Measurements from ENCODE around the gene CATSPER1.
"Not testable (repeated sequence)": the region's sequence is repeated elsewhere in the genome, so short reads cannot be mapped to it uniquely, and the experiment has no call there.

The CATSPER1 gene

GRCh38 chr11:66012946-66013761 lies 13.1 kb downstream of the CATSPER1 start:
- H3K4me3 ChIP-seq (ENCODE audit: low read length): no peak overlapping the region
- TF ChIP-seq, protein P1, sequence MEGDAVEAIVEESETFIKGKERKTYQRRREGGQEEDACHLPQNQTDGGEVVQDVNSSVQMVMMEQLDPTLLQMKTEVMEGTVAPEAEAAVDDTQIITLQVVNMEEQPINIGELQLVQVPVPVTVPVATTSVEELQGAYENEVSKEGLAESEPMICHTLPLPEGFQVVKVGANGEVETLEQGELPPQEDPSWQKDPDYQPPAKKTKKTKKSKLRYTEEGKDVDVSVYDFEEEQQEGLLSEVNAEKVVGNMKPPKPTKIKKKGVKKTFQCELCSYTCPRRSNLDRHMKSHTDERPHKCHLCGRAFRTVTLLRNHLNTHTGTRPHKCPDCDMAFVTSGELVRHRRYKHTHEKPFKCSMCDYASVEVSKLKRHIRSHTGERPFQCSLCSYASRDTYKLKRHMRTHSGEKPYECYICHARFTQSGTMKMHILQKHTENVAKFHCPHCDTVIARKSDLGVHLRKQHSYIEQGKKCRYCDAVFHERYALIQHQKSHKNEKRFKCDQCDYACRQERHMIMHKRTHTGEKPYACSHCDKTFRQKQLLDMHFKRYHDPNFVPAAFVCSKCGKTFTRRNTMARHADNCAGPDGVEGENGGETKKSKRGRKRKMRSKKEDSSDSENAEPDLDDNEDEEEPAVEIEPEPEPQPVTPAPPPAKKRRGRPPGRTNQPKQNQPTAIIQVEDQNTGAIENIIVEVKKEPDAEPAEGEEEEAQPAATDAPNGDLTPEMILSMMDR (conservative IDR thresholded peaks at IDR 0.05; ENCODE audit: low read length): no peak
- DNase-seq (ENCODE audit: low read depth): no peak

DNA sequence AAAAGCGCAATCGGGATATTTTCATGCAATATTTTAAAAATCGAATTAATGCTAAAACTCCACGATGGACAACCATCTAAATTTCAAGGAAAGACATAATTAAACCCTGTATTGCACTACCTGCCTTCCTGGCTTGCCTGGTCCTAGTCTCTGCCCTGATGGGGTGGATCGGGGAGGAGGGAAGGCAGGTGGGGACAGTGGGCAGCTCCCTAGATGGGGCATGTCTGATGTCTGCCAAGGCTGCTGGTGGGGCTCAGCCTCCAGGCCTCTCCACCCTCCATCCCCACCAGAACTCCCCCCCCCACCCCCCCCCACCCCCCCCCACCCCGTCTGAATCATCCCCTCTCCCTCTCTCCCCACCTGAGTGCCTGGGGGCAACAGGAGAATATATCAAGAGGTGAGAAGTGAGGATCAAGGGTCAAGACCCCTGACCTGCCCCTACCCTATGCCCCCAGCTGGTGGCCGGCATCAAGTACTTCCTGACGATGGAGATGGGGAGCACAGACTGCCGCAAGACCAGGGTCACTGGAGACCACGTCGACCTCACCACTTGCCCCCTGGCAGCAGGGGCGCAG lies 13.8 kb downstream of the CATSPER1 start:
- H3K4me3 ChIP-seq (ENCODE audit: low read length): no peak overlapping the region
- DNase-seq (ENCODE audit: low read depth): no peak
- TF ChIP-seq, protein P1 (conservative IDR thresholded peaks at IDR 0.05; ENCODE audit: low read length): no peak

DNA sequence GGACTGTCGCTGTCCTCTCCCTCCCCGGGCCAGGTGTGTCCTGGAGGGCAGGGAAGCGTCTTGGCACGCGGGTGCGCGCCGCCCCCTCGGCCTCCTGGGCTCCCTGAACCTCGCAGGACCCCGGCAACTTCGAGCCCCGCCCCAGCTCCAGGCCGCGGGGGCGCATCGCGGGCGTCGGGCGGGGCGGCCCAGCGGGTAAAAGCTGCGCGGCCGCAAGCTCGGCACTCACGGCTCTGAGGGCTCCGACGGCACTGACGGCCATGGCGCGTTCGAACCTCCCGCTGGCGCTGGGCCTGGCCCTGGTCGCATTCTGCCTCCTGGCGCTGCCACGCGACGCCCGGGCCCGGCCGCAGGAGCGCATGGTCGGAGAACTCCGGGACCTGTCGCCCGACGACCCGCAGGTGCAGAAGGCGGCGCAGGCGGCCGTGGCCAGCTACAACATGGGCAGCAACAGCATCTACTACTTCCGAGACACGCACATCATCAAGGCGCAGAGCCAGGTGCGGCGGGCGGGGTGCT lies 14.4 kb downstream of the CATSPER1 start, which contains the start of gene CST6:
Gene CST6 (plus strand): TSS at position 224 of the 519 bp plus-strand sequence. CDS start 37 bp downstream, at position 261.
- H3K4me3 ChIP-seq (ENCODE audit: low read length): no peak within 1 kb of the TSS
- TF ChIP-seq, protein P1 (conservative IDR thresholded peaks at IDR 0.05; ENCODE audit: low read length): no peak
- DNase-seq (ENCODE audit: low read depth): no peak

GRCh38 chr11:66011239-66011784 lies 15.0 kb downstream of the CATSPER1 start:
- TF ChIP-seq, protein P1 (conservative IDR thresholded peaks at IDR 0.05; ENCODE audit: low read length): no peak
- no peak overlapping the region for H3K4me3 ChIP-seq (ENCODE audit: low read length)
- DNase-seq (ENCODE audit: low read depth): peak; percentile 67

GRCh38 chr11:66010036-66010435 lies 16.2 kb downstream of the CATSPER1 start:
- H3K4me3 ChIP-seq (ENCODE audit: low read length); DNase-seq (ENCODE audit: low read depth): not testable (repeated sequence)

DNA sequence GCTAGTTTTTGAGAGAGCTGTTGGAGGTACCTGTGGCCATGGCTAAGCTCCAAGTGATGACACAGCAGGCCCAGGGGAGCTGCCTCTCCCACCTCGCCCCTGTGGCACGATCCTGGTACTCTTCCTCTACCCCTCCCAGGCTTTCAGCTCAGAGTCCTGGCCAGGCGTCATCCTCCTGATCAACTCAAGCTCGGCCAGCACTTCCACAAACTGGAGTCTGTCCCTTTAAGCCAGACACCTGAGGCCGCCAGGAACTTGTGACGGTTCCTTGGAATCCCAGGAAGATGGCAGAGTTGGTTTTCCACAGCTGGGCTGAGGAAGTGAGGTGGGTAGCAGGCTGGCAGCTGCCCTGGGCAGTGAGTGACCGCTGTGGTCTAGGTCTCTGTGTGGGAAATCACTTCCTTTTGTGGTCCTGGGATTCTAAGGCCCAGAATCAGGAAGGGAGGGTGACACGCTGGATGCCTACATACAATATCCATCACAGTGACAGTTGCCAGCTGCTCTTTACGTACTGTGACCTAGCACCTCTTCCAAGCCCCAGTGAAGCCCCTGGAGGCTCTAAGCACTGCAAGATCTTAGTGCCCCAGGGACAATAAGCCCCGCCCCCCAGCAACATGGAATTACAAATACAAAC lies 17.7 kb downstream of the CATSPER1 start:
- TF ChIP-seq, protein P1 (conservative IDR thresholded peaks at IDR 0.05; ENCODE audit: low read length): no peak
- no peak overlapping the region for H3K4me3 ChIP-seq (ENCODE audit: low read length)
- no peak for DNase-seq (ENCODE audit: low read depth)

DNA sequence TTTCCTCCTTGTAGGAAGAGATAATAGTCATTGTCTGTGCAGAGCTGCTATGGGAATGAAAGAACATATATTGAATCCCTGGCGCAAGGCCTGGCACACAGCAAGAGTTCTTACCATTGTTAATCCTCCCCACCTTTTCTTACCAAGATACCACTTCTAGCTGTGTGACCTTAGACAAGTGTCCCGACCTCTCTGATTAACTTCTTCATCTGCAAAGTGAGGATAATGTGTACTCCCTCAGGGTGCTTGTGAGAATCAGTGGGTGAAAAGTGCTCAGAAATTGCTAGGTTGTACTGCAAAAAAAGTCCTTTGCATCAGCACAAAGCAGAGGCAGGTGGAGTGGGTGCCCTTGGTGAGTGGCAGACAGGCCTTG lies 18.2 kb downstream of the CATSPER1 start:
- no peak overlapping the region for H3K4me3 ChIP-seq (ENCODE audit: low read length)
- TF ChIP-seq, protein P1 (conservative IDR thresholded peaks at IDR 0.05; ENCODE audit: low read length): no peak
- no peak for DNase-seq (ENCODE audit: low read depth)

Data from AG10803 (cell line).